GM18508 (cell line): Measurements from ENCODE around the gene MPZL3.

ENCODE experiments used
- ATAC-seq: cut with Tn5 transposase; IDR thresholded peaks from one replicate; pipeline ENCODE4 v1.9.1; 2021; ENCODE audit warnings: moderate number of reproducible peaks; ENCODE audit not compliant: insufficient read depth, unreplicated experiment

The MPZL3 gene

GRCh38 chr11:118233850-118234249, 18.3 kb downstream of the MPZL3 start:
- no peak for ATAC-seq

GRCh38 chr11:118233377-118233776, 18.8 kb downstream of the MPZL3 start:
- no peak for ATAC-seq

- ATAC-seq: no peak
Observed at GRCh38 chr11:118232659-118233058, 19.5 kb downstream of the MPZL3 start.

- ATAC-seq: no peak
Observed at GRCh38 chr11:118231461-118231860, 20.7 kb downstream of the MPZL3 start.

GRCh38 chr11:118230088-118230487, 22.1 kb downstream of the MPZL3 start:
- ATAC-seq: no peak

GRCh38 chr11:118229274-118229847, 22.8 kb downstream of the MPZL3 start:
- no peak for ATAC-seq

- ATAC-seq: no peak
Observed at GRCh38 chr11:118227865-118228785, 24.0 kb downstream of the MPZL3 start.

GRCh38 chr11:118226781-118227180, 25.4 kb downstream of the MPZL3 start:
- ATAC-seq: no peak

- ATAC-seq: no peak
Observed at GRCh38 chr11:118226296-118226695, 25.9 kb downstream of the MPZL3 start.

GRCh38 chr11:118224511-118225188, 27.5 kb downstream of the MPZL3 start, which contains the start of gene JAML:
Gene JAML, minus strand, starts transcription at chr11:118225011. Its CDS starts 10,145 bp downstream, at chr11:118214866.
- no peak for ATAC-seq

- no peak for ATAC-seq
Observed at GRCh38 chr11:118223992-118224391, 28.2 kb downstream of the MPZL3 start.

- no peak for ATAC-seq
Observed at GRCh38 chr11:118223570-118223969, 28.6 kb downstream of the MPZL3 start.

GRCh38 chr11:118222437-118222836, 29.7 kb downstream of the MPZL3 start:
- ATAC-seq: no peak

- no peak for ATAC-seq
Observed at GRCh38 chr11:118221419-118221818, 30.7 kb downstream of the MPZL3 start.

GRCh38 chr11:118219732-118220131, 32.4 kb downstream of the MPZL3 start:
- no peak for ATAC-seq

- no peak for ATAC-seq
Observed at GRCh38 chr11:118219244-118219643, 32.9 kb downstream of the MPZL3 start.

- ATAC-seq: no peak
Observed at GRCh38 chr11:118217575-118217974, 34.6 kb downstream of the MPZL3 start.

GRCh38 chr11:118216621-118217481, 35.3 kb downstream of the MPZL3 start:
- ATAC-seq: no peak

- ATAC-seq: no peak
Observed at GRCh38 chr11:118215765-118216164, 36.4 kb downstream of the MPZL3 start.

- ATAC-seq: no peak
Observed at GRCh38 chr11:118215262-118215661, 36.9 kb downstream of the MPZL3 start.
